PC-3 (cell line): ENCODE results near the gene PRDM5.

ENCODE experiments used
- EZH2 ChIP-seq: fragments of 300-600 bp; sonication (generic); IDR thresholded peaks from one replicate; pipeline ENCODE4 v1.6.1; 2017; ENCODE audit warnings: antibody characterized with exemption, mild to moderate bottlenecking, low read length; ENCODE audit not compliant: unreplicated experiment
- TF ChIP-seq, protein P1 (sequence below): fragments of 300-600 bp; sonication (generic); conservative IDR thresholded peaks from 2 replicates; pipeline ENCODE4 v1.5.1; 2017; ENCODE audit warnings: antibody characterized with exemption, low read depth, mild to moderate bottlenecking, low read length

DNA sequence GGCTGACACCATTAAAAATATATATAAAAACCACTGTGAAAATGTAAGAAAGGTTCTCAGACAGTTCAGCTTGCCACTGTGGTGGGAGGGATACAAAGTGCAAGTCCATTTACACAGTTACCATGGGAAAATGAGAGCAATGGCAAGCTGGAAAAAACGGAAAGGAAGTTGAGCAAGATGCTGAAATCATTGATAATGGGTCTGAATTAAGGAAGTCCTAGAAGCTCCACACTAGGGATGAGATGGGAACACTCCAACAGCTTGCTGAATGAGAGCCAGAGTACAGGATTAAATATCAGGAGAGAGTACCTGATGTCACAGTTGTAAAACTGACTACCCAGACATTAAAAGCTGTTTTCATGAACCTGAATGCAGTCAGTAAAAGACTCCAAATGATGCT is 218.6 kb downstream of the PRDM5 start:
- TF ChIP-seq, protein P1, sequence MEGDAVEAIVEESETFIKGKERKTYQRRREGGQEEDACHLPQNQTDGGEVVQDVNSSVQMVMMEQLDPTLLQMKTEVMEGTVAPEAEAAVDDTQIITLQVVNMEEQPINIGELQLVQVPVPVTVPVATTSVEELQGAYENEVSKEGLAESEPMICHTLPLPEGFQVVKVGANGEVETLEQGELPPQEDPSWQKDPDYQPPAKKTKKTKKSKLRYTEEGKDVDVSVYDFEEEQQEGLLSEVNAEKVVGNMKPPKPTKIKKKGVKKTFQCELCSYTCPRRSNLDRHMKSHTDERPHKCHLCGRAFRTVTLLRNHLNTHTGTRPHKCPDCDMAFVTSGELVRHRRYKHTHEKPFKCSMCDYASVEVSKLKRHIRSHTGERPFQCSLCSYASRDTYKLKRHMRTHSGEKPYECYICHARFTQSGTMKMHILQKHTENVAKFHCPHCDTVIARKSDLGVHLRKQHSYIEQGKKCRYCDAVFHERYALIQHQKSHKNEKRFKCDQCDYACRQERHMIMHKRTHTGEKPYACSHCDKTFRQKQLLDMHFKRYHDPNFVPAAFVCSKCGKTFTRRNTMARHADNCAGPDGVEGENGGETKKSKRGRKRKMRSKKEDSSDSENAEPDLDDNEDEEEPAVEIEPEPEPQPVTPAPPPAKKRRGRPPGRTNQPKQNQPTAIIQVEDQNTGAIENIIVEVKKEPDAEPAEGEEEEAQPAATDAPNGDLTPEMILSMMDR = no peak
- TF ChIP-seq EZH2 = no peak
